Keratinocyte (primary cell): ENCODE measurements around the gene FHOD3.

Source experiments
- EZH2 ChIP-seq: IDR thresholded peaks from one replicate; pipeline ENCODE4 v1.6.1; 2012; ENCODE audit warnings: inconsistent platforms, mild to moderate bottlenecking, low read length, moderate library complexity
- TF ChIP-seq, protein P1 (sequence below), 3 experiments: IDR thresholded peaks in 1 of 3; conservative IDR thresholded peaks in 1 of 3; optimal IDR thresholded peaks in 1 of 3; 2 replicates in 2 of 3; 3 replicates in 1 of 3; pipeline versions ENCODE3 to v1.5.1; 2011; ENCODE audit warnings: low read length in 3 of 3, mild to moderate bottlenecking in 3 of 3, moderate library complexity in 2 of 3, control low read depth in 1 of 3, inconsistent platforms in 1 of 3; ENCODE audit not compliant: insufficient read depth in 2 of 3; ENCODE audit errors: extremely low read depth in 1 of 3

DNA sequence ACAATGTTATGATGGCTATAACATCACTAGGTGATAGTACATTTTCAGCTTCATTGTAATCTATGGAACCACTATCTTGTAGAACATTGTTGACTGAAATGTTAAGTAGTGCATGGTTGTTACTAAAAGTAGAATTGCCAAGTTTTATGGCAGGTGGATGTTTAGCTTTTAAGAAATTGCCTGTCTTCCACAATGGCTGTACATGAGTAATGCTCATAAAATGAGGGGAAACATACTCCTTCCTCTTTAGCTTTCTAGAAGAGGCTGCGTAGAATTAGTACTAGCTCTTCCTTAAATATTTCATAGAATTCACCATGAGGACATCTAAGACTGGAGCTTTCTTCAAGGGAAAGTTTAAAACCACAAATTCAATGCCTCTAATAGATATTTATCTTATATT, 370.3 kb downstream of the FHOD3 start:
- TF ChIP-seq, protein P1, sequence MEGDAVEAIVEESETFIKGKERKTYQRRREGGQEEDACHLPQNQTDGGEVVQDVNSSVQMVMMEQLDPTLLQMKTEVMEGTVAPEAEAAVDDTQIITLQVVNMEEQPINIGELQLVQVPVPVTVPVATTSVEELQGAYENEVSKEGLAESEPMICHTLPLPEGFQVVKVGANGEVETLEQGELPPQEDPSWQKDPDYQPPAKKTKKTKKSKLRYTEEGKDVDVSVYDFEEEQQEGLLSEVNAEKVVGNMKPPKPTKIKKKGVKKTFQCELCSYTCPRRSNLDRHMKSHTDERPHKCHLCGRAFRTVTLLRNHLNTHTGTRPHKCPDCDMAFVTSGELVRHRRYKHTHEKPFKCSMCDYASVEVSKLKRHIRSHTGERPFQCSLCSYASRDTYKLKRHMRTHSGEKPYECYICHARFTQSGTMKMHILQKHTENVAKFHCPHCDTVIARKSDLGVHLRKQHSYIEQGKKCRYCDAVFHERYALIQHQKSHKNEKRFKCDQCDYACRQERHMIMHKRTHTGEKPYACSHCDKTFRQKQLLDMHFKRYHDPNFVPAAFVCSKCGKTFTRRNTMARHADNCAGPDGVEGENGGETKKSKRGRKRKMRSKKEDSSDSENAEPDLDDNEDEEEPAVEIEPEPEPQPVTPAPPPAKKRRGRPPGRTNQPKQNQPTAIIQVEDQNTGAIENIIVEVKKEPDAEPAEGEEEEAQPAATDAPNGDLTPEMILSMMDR (optimal IDR thresholded peaks at IDR 0.05 in 1 of 3, IDR thresholded peaks at IDR 0.05 in 1 of 3, conservative IDR thresholded peaks at IDR 0.05 in 1 of 3; ENCODE audit: extremely low read depth in 1 of 3, insufficient read depth in 2 of 3, low read length in 3 of 3) = no peak
- TF ChIP-seq EZH2 = no peak
